Prostate gland (tissue), 2 donors: ENCODE results near the gene RABEP2. TPM values are rescaled to one million over a fixed set of nuclear protein-coding genes. Genes with fewer than 3 reads are reported as not detected.

Source experiments
- DNase-seq: peaks from one replicate; pipeline ENCODE4 v3.0.0-alpha.2; 2019; ENCODE audit warnings: low spot score
- H3K27ac ChIP-seq, 2 donors: fragments of 200-600 bp; sonication (generic); 2 replicates each; pipeline ENCODE4 v1.5.1; 2017 to 2019
- H3K27me3 ChIP-seq: fragments of 200-600 bp; sonication (generic); replicated peaks from 2 replicates; pipeline ENCODE4 v1.5.1; 2019; ENCODE audit not compliant: insufficient read depth
- H3K36me3 ChIP-seq, 2 donors: fragments of 200-600 bp; sonication (generic); 1 replicate in 1 of 2; 2 replicates in 1 of 2; pipeline versions ENCODE4 v1.5.1 to v1.8.1; 2017 to 2019
- H3K4me1 ChIP-seq: fragments of 200-600 bp; sonication (generic); replicated peaks from 2 replicates; pipeline ENCODE4 v1.5.1; 2019
- H3K4me3 ChIP-seq, 2 donors: fragments of 200-600 bp; sonication (generic); 2 replicates each; pipeline ENCODE4 v1.5.1; 2017 to 2019
- H3K9me3 ChIP-seq: fragments of 200-600 bp; sonication (generic); 2 replicates; pipeline ENCODE4 v1.5.1; 2017
- CTCF ChIP-seq, 4 experiments: fragments of 200-600 bp in 2 of 4; fragments of 450-650 bp in 2 of 4; sonication (generic) in 2 of 4; IDR thresholded peaks; 1 replicate in 3 of 4; 2 replicates in 1 of 4; pipeline ENCODE4 v1.5.1; 2016 to 2019; ENCODE audit warnings: antibody characterized with exemption in 4 of 4, mild to moderate bottlenecking in 2 of 4, moderate library complexity in 2 of 4
- POLR2A ChIP-seq: fragments of 450-650 bp; IDR thresholded peaks from one replicate; pipeline ENCODE4 v1.6.1; 2016; ENCODE audit warnings: antibody characterized with exemption, mild to moderate bottlenecking
- POLR2AphosphoS5 ChIP-seq: sonication (generic); formaldehyde crosslinking; IDR thresholded peaks from one replicate; pipeline ENCODE4 v1.6.1; 2017; ENCODE audit warnings: antibody characterized with exemption
- WGBS: methylation state at CpG from one replicate; pipeline ENCODE4 v1.1.5; 2018; 5-methylcytosine and 5-hydroxymethylcytosine counted together
- intact Hi-C: fragments of 100-400 bp; cut with DNase I; formaldehyde crosslinking; loops from one replicate; pipeline ENCODE4 v1.14.2; 2022
- total RNA-seq, 2 donors: library from RNA; depleted of rRNA; stranded (reverse); fragments of >200 nt; gene quantifications; one replicate each; pipeline ENCODE4 v1.1.0, GENCODE V29; 2016

The RABEP2 gene
- total RNA-seq, 2 donors from 2014 or later = 128 to 139 TPM

GRCh38 chr16:28899882-28900590 lies 25.0 kb downstream of the RABEP2 start:
- intact Hi-C loops = no loop called here
- Histone ChIP-seq H3K4me3 (no peak overlapping the region), H3K4me1 (no peaks in the 10 kb centered on the region), H3K27me3 (no peaks in the 10 kb centered on the region), H3K27ac (no peak overlapping the region), H3K9me3 (no peaks in the 10 kb centered on the region), H3K36me3 (no peaks in the 10 kb centered on the region)
- TF ChIP-seq CTCF (IDR thresholded peaks at IDR 0.05) = no peak
- TF ChIP-seq POLR2A = no peak
- no peak for TF ChIP-seq POLR2AphosphoS5
- WGBS = 92% methylated on average over 11 of the region's 11 CpGs
- no peak for DNase-seq

GRCh38 chr16:28898942-28899341 lies 26.1 kb downstream of the RABEP2 start:
- TF ChIP-seq POLR2A (no peak), CTCF (IDR thresholded peaks at IDR 0.05) (no peak), POLR2AphosphoS5 (no peak)
- DNase-seq = no peak
- intact Hi-C loops = no loop called here
- 85% methylated on average over 4 of the region's 4 CpGs for WGBS
- Histone ChIP-seq H3K36me3 (no peaks in the 10 kb centered on the region), H3K4me3 (no peak overlapping the region), H3K4me1 (no peaks in the 10 kb centered on the region), H3K9me3 (no peaks in the 10 kb centered on the region), H3K27me3 (no peaks in the 10 kb centered on the region), H3K27ac (no peak overlapping the region)

- H3K4me1 ChIP-seq = no peaks in the 10 kb centered on the region
- H3K27ac ChIP-seq = no peak overlapping the region
- H3K27me3 ChIP-seq = no peaks in the 10 kb centered on the region
- no peak for DNase-seq
- WGBS = 85% methylated on average over 15 of the region's 15 CpGs
- H3K4me3 ChIP-seq = no peak overlapping the region
- H3K36me3 ChIP-seq = no peaks in the 10 kb centered on the region
- TF ChIP-seq POLR2AphosphoS5 = no peak
- TF ChIP-seq CTCF (IDR thresholded peaks at IDR 0.05) = no peak
- H3K9me3 ChIP-seq = no peaks in the 10 kb centered on the region
- intact Hi-C loops = no loop called here
Measured at GRCh38 chr16:28898266-28898665, 26.8 kb downstream of the RABEP2 start.

GRCh38 chr16:28897826-28898225 lies 27.2 kb downstream of the RABEP2 start:
- Histone ChIP-seq H3K4me3 (no peak overlapping the region), H3K9me3 (no peaks in the 10 kb centered on the region), H3K27me3 (no peaks in the 10 kb centered on the region), H3K36me3 (no peaks in the 10 kb centered on the region), H3K4me1 (no peaks in the 10 kb centered on the region), H3K27ac (no peak overlapping the region)
- no peak for DNase-seq
- 79% methylated on average over 4 of the region's 4 CpGs for WGBS
- TF ChIP-seq POLR2AphosphoS5 = no peak
- no peak for TF ChIP-seq CTCF (IDR thresholded peaks at IDR 0.05)
- no peak for TF ChIP-seq POLR2A
- intact Hi-C loops = no loop called here

- Histone ChIP-seq H3K27me3 (no peaks in the 10 kb centered on the region), H3K4me1 (no peaks in the 10 kb centered on the region), H3K9me3 (no peaks in the 10 kb centered on the region), H3K4me3 (no peak overlapping the region), H3K36me3 (no peaks in the 10 kb centered on the region), H3K27ac (no peak overlapping the region)
- WGBS = 97% methylated on average over 4 of the region's 4 CpGs
- intact Hi-C loops = no loop called here
- no peak for TF ChIP-seq POLR2A
- TF ChIP-seq CTCF (IDR thresholded peaks at IDR 0.05) = no peak
- no peak for TF ChIP-seq POLR2AphosphoS5
- DNase-seq = no peak
Measured at GRCh38 chr16:28895609-28896008, 29.4 kb downstream of the RABEP2 start.
